ENCODE measurements around the gene COA3.

The COA3 gene

DNA sequence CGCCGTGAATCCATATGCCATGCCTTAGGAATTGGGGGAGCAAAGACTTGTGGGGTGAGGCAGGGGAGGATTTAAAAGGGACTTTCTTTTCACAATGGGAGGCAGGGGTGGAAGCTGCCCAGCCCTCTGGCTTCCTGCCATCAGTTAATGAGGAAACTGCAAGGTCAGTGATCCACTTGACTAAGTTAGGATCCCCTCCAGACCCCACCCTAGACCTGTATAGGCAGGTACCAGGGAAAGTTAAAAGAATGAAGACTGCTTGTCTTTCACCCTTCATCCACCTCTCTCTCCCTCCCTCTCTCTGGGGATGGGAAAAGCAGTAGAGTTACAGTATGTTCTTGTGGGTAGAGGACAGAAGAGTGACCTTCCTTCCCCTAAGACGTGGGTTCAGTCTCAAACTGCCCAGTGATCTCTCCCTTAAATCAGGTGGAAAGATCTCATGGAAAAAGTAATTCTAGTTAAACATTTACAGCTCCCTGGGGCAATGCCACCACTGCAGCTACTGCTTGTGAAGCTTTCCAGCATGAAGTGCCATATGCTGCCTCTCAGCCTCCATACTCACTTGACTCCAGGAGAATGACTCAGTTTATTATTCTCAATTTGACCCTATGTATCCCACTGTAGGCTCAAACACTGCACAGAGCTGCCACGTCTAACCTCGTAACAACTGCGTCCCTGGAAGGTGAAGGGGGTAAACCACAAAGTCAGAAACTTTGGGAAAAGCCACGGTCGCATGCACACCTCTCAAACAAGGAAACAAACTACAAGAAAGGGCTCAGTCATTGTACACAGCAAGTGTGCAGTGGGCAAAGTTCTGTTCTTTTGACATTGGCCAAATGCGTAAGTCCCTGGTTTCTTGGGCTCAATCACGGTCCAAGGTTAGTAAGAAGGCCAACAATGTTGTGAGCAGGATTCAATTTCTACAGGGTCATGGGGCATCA is 1.2 kb downstream of the COA3 start:
- no peak for DNase-seq
- intact Hi-C loops (cut with DNase I; ENCODE audit: low total_unique reads) = no loop called here
- peak overlapping the region; percentile 61 to 65 for H3K4me3 ChIP-seq
- H3K36me3 ChIP-seq = peaks cover 0 to 21% (median 4%) of the 10 kb centered on the region in 3 donors
- no peaks in the 10 kb centered on the region for H3K9me3 ChIP-seq
- peaks cover 0 to 22% (median 19%) of the 10 kb centered on the region in 4 donors for H3K4me1 ChIP-seq
- no peak overlapping the region for H3K27ac ChIP-seq
- TF ChIP-seq, protein P1, sequence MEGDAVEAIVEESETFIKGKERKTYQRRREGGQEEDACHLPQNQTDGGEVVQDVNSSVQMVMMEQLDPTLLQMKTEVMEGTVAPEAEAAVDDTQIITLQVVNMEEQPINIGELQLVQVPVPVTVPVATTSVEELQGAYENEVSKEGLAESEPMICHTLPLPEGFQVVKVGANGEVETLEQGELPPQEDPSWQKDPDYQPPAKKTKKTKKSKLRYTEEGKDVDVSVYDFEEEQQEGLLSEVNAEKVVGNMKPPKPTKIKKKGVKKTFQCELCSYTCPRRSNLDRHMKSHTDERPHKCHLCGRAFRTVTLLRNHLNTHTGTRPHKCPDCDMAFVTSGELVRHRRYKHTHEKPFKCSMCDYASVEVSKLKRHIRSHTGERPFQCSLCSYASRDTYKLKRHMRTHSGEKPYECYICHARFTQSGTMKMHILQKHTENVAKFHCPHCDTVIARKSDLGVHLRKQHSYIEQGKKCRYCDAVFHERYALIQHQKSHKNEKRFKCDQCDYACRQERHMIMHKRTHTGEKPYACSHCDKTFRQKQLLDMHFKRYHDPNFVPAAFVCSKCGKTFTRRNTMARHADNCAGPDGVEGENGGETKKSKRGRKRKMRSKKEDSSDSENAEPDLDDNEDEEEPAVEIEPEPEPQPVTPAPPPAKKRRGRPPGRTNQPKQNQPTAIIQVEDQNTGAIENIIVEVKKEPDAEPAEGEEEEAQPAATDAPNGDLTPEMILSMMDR (IDR thresholded peaks at IDR 0.05) = no peak
- H3K27me3 ChIP-seq = no peaks in the 10 kb centered on the region

DNA sequence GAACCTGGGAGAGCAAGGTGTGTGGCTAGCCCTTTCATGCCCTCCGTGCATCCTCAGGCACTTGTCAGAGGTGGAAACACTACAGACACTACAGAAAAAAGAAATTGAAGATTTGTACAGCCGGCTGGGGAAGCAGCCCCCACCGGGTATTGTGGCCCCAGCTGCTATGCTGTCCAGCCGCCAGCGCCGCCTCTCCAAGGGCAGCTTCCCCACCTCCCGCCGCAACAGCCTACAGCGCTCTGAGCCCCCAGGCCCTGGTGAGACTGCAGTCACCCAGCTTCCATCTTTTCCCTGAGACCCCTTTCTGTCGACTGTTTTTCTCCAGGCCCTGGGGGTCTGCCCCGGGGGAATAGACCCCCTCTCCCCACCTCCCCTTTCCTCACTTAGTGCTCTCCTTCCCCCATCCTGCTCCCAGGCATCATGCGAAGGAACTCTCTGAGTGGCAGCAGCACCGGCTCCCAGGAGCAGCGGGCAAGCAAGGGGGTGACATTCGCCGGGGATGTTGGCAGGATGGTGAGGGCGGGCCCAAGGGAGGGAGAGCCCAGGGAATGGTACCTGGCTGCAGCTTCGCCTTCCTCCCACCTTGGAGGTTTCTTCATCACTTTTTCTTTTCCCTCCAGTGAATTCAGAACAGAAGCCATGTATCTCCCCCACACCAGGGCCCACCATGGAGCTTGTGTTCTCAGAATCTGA is 2.3 kb downstream of the COA3 start:
- Histone ChIP-seq H3K27me3 (no peaks in the 10 kb centered on the region), H3K4me3 (no peak overlapping the region), H3K36me3 (peaks cover 0 to 21% (median 4%) of the 10 kb centered on the region in 3 donors), H3K27ac (no peak overlapping the region), H3K4me1 (peaks cover 0 to 22% (median 19%) of the 10 kb centered on the region in 4 donors), H3K9me3 (no peaks in the 10 kb centered on the region)
- TF ChIP-seq, protein P1 (IDR thresholded peaks at IDR 0.05) = no peak
- intact Hi-C loops (cut with DNase I; ENCODE audit: low total_unique reads) = no loop called here
- DNase-seq = no peak

DNA sequence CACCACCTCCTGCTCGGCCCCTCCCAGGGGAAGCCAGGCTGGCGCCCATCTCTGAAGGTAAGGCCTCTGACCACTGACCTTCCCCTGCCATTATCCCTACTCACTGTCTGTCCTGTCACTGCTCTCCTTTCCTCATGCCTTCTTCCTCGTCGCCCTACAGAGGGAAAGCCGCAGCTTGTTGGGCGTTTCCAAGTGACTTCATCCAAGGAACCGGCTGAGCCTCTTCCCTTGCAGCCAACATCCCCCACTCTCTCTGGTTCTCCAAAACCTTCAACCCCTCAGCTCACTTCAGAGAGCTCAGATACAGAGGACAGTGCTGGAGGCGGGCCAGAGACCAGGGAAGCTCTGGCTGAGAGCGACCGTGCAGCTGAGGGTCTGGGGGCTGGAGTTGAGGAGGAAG is 3.0 kb downstream of the COA3 start:
- intact Hi-C loops (cut with DNase I; ENCODE audit: low total_unique reads) = no loop called here
- Histone ChIP-seq H3K9me3 (no peaks in the 10 kb centered on the region), H3K27ac (no peak overlapping the region), H3K27me3 (no peaks in the 10 kb centered on the region), H3K36me3 (peaks cover 0 to 21% (median 4%) of the 10 kb centered on the region in 3 donors), H3K4me1 (peaks cover 0 to 22% (median 19%) of the 10 kb centered on the region in 4 donors), H3K4me3 (no peak overlapping the region)
- no peak for DNase-seq
- TF ChIP-seq, protein P1 (IDR thresholded peaks at IDR 0.05) = no peak

DNA sequence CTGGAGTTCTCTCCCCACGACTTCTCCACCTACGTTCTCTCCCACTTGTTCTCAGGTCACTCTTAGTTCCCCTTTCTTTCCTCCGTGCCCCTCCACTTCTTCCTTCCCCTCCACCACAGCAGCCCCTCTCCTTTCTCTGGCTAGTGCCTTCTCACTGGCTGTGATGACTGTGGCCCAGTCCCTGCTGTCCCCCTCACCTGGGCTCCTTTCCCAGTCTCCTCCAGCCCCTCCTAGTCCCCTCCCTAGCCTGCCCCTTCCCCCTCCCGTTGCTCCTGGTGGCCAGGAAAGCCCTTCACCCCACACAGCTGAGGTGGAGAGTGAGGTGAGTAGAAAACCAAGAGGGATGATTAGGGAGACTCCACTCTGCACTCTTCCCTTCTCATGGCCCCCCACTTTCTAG is 3.4 kb downstream of the COA3 start:
- Histone ChIP-seq H3K4me3 (no peak overlapping the region), H3K27me3 (no peaks in the 10 kb centered on the region), H3K36me3 (peaks cover 0 to 21% (median 4%) of the 10 kb centered on the region in 3 donors), H3K4me1 (peaks cover 0 to 22% (median 19%) of the 10 kb centered on the region in 4 donors), H3K9me3 (no peaks in the 10 kb centered on the region), H3K27ac (no peak overlapping the region)
- intact Hi-C loops (cut with DNase I; ENCODE audit: low total_unique reads) = no loop called here
- DNase-seq = peak in 1 of 2 donors; percentile 51
- TF ChIP-seq, protein P1 (IDR thresholded peaks at IDR 0.05) = no peak

DNA sequence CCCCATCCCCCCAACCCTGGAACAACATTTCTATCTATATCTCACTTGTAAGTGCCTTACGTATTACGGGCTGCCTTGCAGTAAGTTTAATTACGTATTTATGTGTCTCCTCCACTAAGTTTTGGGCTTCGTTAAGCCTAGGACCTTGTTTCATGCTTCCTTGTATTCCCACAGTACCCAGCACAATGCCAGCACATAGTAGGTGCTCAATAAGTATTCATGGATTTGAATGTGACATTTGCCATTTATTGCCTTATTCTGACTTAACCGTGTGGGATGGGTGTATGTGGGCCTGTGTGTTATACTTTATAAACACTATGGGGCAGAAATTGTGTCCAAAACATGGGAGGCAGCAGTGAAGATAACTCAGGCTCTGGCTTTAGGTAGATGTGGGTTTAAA is 6.0 kb downstream of the COA3 start:
- Histone ChIP-seq H3K4me1 (peaks cover 0 to 9% (median 8%) of the 10 kb centered on the region in 4 donors), H3K4me3 (no peak overlapping the region), H3K9me3 (no peaks in the 10 kb centered on the region), H3K36me3 (peaks cover 0 to 21% (median 4%) of the 10 kb centered on the region in 3 donors), H3K27me3 (peaks cover 0 to 24% of the 10 kb centered on the region in 2 donors), H3K27ac (no peak overlapping the region)
- intact Hi-C loops (cut with DNase I; ENCODE audit: low total_unique reads) = no loop called here
- TF ChIP-seq, protein P1 (IDR thresholded peaks at IDR 0.05) = no peak
- DNase-seq = peak in 1 of 2 donors; percentile 5
